HG03442 (cell line): ENCODE measurements around the gene PMEPA1.
"Not testable (repeated sequence)": the region's sequence is repeated elsewhere in the genome, so short reads cannot be mapped to it uniquely, and the experiment has no call there.

Experiments used
- ATAC-seq: cut with Tn5 transposase; IDR thresholded peaks from one replicate; pipeline ENCODE4 v1.9.1; 2021; ENCODE audit warnings: mild to moderate bottlenecking, moderate library complexity; ENCODE audit not compliant: unreplicated experiment

Gene PMEPA1

GRCh38 chr20:57652606-57653545 is 56.9 kb downstream of the PMEPA1 start:
- no peak for ATAC-seq

GRCh38 chr20:57651881-57652605 is 57.8 kb downstream of the PMEPA1 start:
- ATAC-seq, result no peak

- ATAC-seq, result no peak
Observed at GRCh38 chr20:57650756-57651483, 58.9 kb downstream of the PMEPA1 start.

GRCh38 chr20:57650266-57650665 is 59.5 kb downstream of the PMEPA1 start:
- no peak for ATAC-seq

- no peak for ATAC-seq
Observed at GRCh38 chr20:57649617-57650015, 60.2 kb downstream of the PMEPA1 start.

- ATAC-seq, result no peak
Observed at GRCh38 chr20:57648878-57649616, 60.8 kb downstream of the PMEPA1 start.

- no peak for ATAC-seq
Observed at GRCh38 chr20:57647933-57648785, 61.7 kb downstream of the PMEPA1 start.

GRCh38 chr20:57647006-57647932 is 62.5 kb downstream of the PMEPA1 start:
- ATAC-seq, result no peak

- ATAC-seq, result no peak
Observed at GRCh38 chr20:57638895-57639236, 70.9 kb downstream of the PMEPA1 start.

GRCh38 chr20:57638173-57638894 is 71.5 kb downstream of the PMEPA1 start:
- no peak for ATAC-seq

- no peak for ATAC-seq
Observed at GRCh38 chr20:57633945-57634491, 75.8 kb downstream of the PMEPA1 start.

GRCh38 chr20:57632286-57632685 is 77.5 kb downstream of the PMEPA1 start:
- ATAC-seq, result no peak

GRCh38 chr20:57630061-57630460 is 79.8 kb downstream of the PMEPA1 start:
- no peak for ATAC-seq

- not testable (repeated sequence) for ATAC-seq
Observed at GRCh38 chr20:57629491-57629901, 80.3 kb downstream of the PMEPA1 start.

GRCh38 chr20:57628962-57629308 is 80.9 kb downstream of the PMEPA1 start:
- not testable (repeated sequence) for ATAC-seq

GRCh38 chr20:57628047-57628961 is 81.5 kb downstream of the PMEPA1 start:
- no peak for ATAC-seq

GRCh38 chr20:57627339-57627738 is 82.5 kb downstream of the PMEPA1 start:
- ATAC-seq, result no peak
